ENCODE measurements around the gene ZSWIM6.

Gene ZSWIM6

GRCh38 chr5:61339764-61340163 lies 7.7 kb downstream of the ZSWIM6 start:
- no peak overlapping the region for H3K27ac ChIP-seq
- TF ChIP-seq ZFX (IDR thresholded peaks at IDR 0.05; ENCODE audit: borderline replicate concordance), result no peak
- TF ChIP-seq, protein P1, sequence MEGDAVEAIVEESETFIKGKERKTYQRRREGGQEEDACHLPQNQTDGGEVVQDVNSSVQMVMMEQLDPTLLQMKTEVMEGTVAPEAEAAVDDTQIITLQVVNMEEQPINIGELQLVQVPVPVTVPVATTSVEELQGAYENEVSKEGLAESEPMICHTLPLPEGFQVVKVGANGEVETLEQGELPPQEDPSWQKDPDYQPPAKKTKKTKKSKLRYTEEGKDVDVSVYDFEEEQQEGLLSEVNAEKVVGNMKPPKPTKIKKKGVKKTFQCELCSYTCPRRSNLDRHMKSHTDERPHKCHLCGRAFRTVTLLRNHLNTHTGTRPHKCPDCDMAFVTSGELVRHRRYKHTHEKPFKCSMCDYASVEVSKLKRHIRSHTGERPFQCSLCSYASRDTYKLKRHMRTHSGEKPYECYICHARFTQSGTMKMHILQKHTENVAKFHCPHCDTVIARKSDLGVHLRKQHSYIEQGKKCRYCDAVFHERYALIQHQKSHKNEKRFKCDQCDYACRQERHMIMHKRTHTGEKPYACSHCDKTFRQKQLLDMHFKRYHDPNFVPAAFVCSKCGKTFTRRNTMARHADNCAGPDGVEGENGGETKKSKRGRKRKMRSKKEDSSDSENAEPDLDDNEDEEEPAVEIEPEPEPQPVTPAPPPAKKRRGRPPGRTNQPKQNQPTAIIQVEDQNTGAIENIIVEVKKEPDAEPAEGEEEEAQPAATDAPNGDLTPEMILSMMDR (IDR thresholded peaks at IDR 0.05), result no peak

DNA sequence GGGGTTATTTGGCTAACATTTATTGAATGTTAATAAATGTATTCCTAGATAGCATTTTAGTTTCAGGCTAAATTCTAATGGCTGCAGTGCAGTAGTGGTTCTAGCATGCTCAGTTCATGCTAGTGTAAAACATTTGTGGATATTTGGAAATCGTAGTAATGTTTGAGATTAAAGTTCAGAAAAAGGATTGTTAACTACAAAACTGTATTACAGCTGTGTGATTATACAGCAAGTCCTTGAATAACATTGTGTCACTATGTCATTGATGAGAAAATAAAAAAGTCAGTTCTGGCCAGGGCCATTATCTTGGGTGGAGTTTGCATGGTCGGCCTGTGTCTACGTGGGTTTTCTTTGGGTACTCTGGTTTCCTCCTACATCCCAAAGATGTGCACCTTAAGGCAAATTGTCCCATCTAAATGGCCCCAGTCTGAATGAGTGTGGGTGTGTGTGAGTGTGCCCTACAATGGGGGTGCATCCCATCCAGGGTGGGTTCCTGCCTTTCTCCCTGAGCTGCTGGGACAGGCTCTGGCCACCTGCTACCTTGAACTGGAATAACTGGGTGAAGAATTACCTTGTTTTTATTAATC lies 8.8 kb downstream of the ZSWIM6 start:
- no peak overlapping the region for H3K27ac ChIP-seq
- TF ChIP-seq, protein P1 (IDR thresholded peaks at IDR 0.05), result no peak
- no peak for TF ChIP-seq ZFX (IDR thresholded peaks at IDR 0.05; ENCODE audit: borderline replicate concordance)

- H3K27ac ChIP-seq, result no peak overlapping the region
- TF ChIP-seq, protein P1 (IDR thresholded peaks at IDR 0.05), result no peak
- no peak for TF ChIP-seq ZFX (IDR thresholded peaks at IDR 0.05; ENCODE audit: borderline replicate concordance)
Observed at GRCh38 chr5:61342071-61342501, 10.0 kb downstream of the ZSWIM6 start.

DNA sequence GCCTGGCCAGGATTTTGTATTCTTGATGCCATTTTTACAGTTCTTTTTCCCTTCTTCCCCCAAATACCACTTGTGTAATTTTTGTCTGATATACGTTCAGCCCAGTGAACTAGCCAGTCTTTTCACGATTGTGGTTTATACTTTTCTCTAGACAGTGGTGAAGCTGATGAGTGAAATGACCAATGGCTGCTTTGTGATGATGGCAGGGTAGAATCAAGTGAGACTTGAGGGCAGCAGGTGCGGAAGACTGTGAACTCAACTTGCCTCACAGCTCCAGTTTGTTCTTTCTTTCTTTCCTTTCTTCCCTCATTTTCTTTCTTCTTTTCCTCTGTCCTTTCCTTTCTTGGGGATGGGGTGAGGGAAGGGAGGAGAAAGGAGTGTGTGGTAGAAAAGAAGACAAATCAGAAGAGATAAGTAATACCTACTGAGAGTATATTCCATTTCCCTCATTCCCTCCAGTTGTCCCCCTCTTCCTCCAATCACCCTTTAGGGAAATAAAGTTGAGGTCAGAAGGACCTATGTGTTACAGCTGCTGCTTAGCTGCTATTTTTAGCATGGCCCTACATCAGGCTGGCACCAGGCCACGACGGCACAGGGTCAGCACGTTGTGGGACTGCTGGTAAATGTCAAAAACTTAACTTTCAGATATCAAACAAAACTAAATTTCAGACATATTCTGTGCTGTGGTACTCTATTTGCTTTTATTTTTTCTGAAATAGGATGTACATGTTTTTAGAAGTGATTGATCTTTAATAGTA lies 12.3 kb downstream of the ZSWIM6 start:
- TF ChIP-seq, protein P1 (IDR thresholded peaks at IDR 0.05), result no peak
- TF ChIP-seq ZFX (IDR thresholded peaks at IDR 0.05; ENCODE audit: borderline replicate concordance), result no peak
- no peak overlapping the region for H3K27ac ChIP-seq

GRCh38 chr5:61346511-61346910 lies 14.5 kb downstream of the ZSWIM6 start:
- H3K27ac ChIP-seq, result no peak overlapping the region
- TF ChIP-seq ZFX (IDR thresholded peaks at IDR 0.05; ENCODE audit: borderline replicate concordance), result no peak
- TF ChIP-seq, protein P1 (IDR thresholded peaks at IDR 0.05), result no peak

DNA sequence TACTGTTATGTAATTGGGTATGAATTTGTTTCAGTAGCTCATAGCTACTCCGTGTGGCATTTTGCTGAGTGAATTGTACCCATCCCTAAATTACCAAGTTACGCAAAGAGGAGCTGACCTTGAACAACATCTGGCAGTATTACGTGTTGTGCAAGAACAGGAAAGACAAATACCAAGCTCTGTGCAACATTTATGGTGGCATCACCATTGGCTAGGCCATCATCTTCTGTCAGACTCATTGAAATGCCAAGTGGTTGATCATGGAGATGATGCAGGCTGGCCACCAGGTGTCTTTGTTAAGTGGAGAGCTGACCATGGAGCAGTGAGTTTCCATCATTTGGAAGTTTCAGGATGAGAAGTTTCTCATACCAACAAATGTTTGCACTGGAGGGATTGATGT lies 15.0 kb downstream of the ZSWIM6 start:
- H3K27ac ChIP-seq, result no peak overlapping the region
- no peak for TF ChIP-seq ZFX (IDR thresholded peaks at IDR 0.05; ENCODE audit: borderline replicate concordance)
- TF ChIP-seq, protein P1 (IDR thresholded peaks at IDR 0.05), result no peak

- no peak for TF ChIP-seq ZFX (IDR thresholded peaks at IDR 0.05; ENCODE audit: borderline replicate concordance)
- TF ChIP-seq, protein P1 (IDR thresholded peaks at IDR 0.05), result no peak
- H3K27ac ChIP-seq, result no peak overlapping the region
Observed at GRCh38 chr5:61348447-61348846, 16.4 kb downstream of the ZSWIM6 start.

Data from 22Rv1 (cell line).